H1 (cell line): ENCODE results near the gene AIG1. TPM values are rescaled to one million over a fixed set of nuclear protein-coding genes. Genes with fewer than 3 reads are reported as not detected.

Experiments
- CEBPB ChIP-seq: IDR thresholded peaks from 2 replicates; pipeline ENCODE4 v1.6.1; 2012; ENCODE audit warnings: low read depth, low read length
- EZH2 ChIP-seq: fragments of 200-600 bp; sonication (generic); IDR thresholded peaks from 2 replicates; pipeline ENCODE4 v1.7.1; 2012; ENCODE audit warnings: low read depth, mild to moderate bottlenecking, moderate library complexity, low read length, inconsistent platforms; ENCODE audit not compliant: severe bottlenecking
- PHF8 ChIP-seq: fragments of 200-600 bp; sonication (generic); conservative IDR thresholded peaks from 2 replicates; pipeline ENCODE4 v1.7.1; 2012; ENCODE audit warnings: low read depth, mild to moderate bottlenecking, inconsistent platforms, low read length, moderate library complexity
- RNF2 ChIP-seq: fragments of 200-900, 300-1000 bp; sonication (generic); IDR thresholded peaks from 2 replicates; pipeline ENCODE4 v1.7.1; 2016; ENCODE audit warnings: borderline replicate concordance, low read depth, mild to moderate bottlenecking, antibody characterized with exemption, low read length; ENCODE audit not compliant: poor library complexity, severe bottlenecking; ENCODE audit errors: missing control alignments
- SAP30 ChIP-seq: fragments of 300-600 bp; sonication (generic); IDR thresholded peaks from 2 replicates; pipeline ENCODE4 v1.7.1; 2012; ENCODE audit warnings: low read length, moderate library complexity, mild to moderate bottlenecking, inconsistent platforms; ENCODE audit not compliant: insufficient read depth, insufficient replicate concordance
- SIX5 ChIP-seq: IDR thresholded peaks from 2 replicates; pipeline ENCODE4 v1.6.1; 2011; ENCODE audit warnings: mild to moderate bottlenecking, low read depth, low read length
- SP4 ChIP-seq: IDR thresholded peaks from 2 replicates; pipeline ENCODE4 v1.6.1; 2012; ENCODE audit warnings: low read length, inconsistent platforms
- USF2 ChIP-seq: IDR thresholded peaks from 2 replicates; pipeline ENCODE4 v1.6.1; 2011; ENCODE audit warnings: low read length, improper control_type of control experiment
- polyA plus RNA-seq, 7 experiments: library from polyadenylated mRNA; depleted of rRNA in 3 of 7; stranded (reverse) in 5 of 7; unstranded in 2 of 7; fragments of >200 nt in 5 of 7; fragments of 200-250 nt in 2 of 7; gene quantifications; 1 replicate in 5 of 7; 2 replicates in 1 of 7; 4 replicates in 1 of 7; pipeline versions ENCODE4 v1.2.1 to v1.2.3, GENCODE V29; 2011 to 2013; ENCODE audit warnings: missing spikeins in 2 of 7, mixed read lengths in 2 of 7
- total RNA-seq: library from RNA; stranded (reverse); fragmentation: NEBNext Ultra II Directional; extraction: Animal tissue kit (Norgen Biotek cat#: 25700); gene quantifications from 2 replicates; pipeline ENCODE4 v1.2.1, GENCODE V29; 2021

The AIG1 gene
- total and polyA plus RNA-seq, 2 of the 8 experiments (the other 6 are each of a cell fraction or from before 2014, with no cell fraction given), result 56.6 to 58.4 TPM

GRCh38 chr6:143090314-143091044 lies 29.8 kb downstream of the AIG1 start (continued):
- TF ChIP-seq USF2 (no peak), SAP30 (no peak), PHF8 (no peak), SIX5 (no peak), EZH2 (no peak), SP4 (no peak), CEBPB (no peak), RNF2 (no peak)
